22Rv1 (cell line): Measurements from ENCODE around the gene BOK.

Source experiments
- CTCF ChIP-seq: fragments of 450-650 bp; IDR thresholded peaks from 2 replicates; pipeline ENCODE4 v1.5.1; 2017; ENCODE audit warnings: mild to moderate bottlenecking
- ZFX ChIP-seq: fragments of 450-650 bp; IDR thresholded peaks from 2 replicates; pipeline ENCODE4 v1.6.1; 2017; ENCODE audit warnings: antibody characterized with exemption, borderline replicate concordance

GRCh38 chr2:241514553-241514952 lies 44.0 kb upstream of the BOK start:
- TF ChIP-seq CTCF (no peak), ZFX (no peak)
